Panc1 (cell line): ENCODE measurements around the gene SPIN2B. TPM values are rescaled to one million over a fixed set of nuclear protein-coding genes. Genes with fewer than 3 reads are reported as not detected.
"Not testable (repeated sequence)": the region's sequence is repeated elsewhere in the genome, so short reads cannot be mapped to it uniquely, and the experiment has no call there.

Experiments
- ATAC-seq: fragments of 200-7000 bp; cut with Tn5 transposase; 2 replicates; pipeline ENCODE4 v1.9.1; 2020; ENCODE audit warnings: mild to moderate bottlenecking, moderate library complexity
- BruUV-seq: library from RNA; stranded (reverse); fragments of 400-500 nt; replicated peaks from 2 replicates; lab custom pipeline; 2021; lab: Mats Ljungman, UMichigan
- CTCF ChIA-PET: fragments of 300-600 bp; sonication (Branson Sonifier 250); formaldehyde crosslinking; loops from one replicate; lab custom pipeline; 2022; ENCODE audit warnings: antibody characterized with exemption; lab: Charles Lee
- POLR2A ChIA-PET: fragments of 300-600 bp; sonication (Branson Sonifier 250); formaldehyde crosslinking; loops from one replicate; lab custom pipeline; 2022; ENCODE audit warnings: antibody characterized with exemption; lab: Charles Lee
- DNase-seq: peaks from one replicate; pipeline ENCODE4 v3.0.0-alpha.2; 2010; ENCODE audit warnings: low read depth, low spot score
- H3K27ac ChIP-seq: 2 replicates; pipeline ENCODE4 v1.5.1; 2011; ENCODE audit warnings: mild to moderate bottlenecking, low read length, inconsistent platforms
- H3K27me3 ChIP-seq: fragments of 200-500 bp; sonication (Bioruptor generic); 2 replicates; pipeline ENCODE4 v1.6.0; 2014; ENCODE audit warnings: low read length, inconsistent platforms; ENCODE audit not compliant: control insufficient read depth, insufficient read depth
- H3K36me3 ChIP-seq: fragments of 200-500 bp; sonication (Bioruptor generic); 2 replicates; pipeline ENCODE4 v1.5.1; 2014; ENCODE audit warnings: inconsistent platforms, mild to moderate bottlenecking, low read length, moderate library complexity; ENCODE audit not compliant: control insufficient read depth, insufficient read depth
- H3K4me1 ChIP-seq: 2 replicates; pipeline ENCODE4 v1.5.1; 2011; ENCODE audit warnings: inconsistent platforms, mild to moderate bottlenecking, low read length, moderate library complexity; ENCODE audit not compliant: control insufficient read depth, insufficient read depth
- H3K4me3 ChIP-seq, 2 experiments: 2 replicates each; pipeline ENCODE4 v1.5.1; 2011 to 2012; ENCODE audit warnings: low read depth in 2 of 2, low read length in 2 of 2, mild to moderate bottlenecking in 2 of 2, inconsistent platforms in 1 of 2, moderate library complexity in 1 of 2
- H3K9me3 ChIP-seq: fragments of 200-500 bp; sonication (Bioruptor generic); 2 replicates; pipeline ENCODE4 v1.5.1; 2014; ENCODE audit warnings: low read depth, mild to moderate bottlenecking, inconsistent platforms, low read length, moderate library complexity; ENCODE audit not compliant: control insufficient read depth, insufficient read depth
- CTCF ChIP-seq: fragments of 450-650 bp; IDR thresholded peaks from 2 replicates; pipeline ENCODE4 v1.5.1; 2017; ENCODE audit warnings: mild to moderate bottlenecking
- POLR2AphosphoS5 ChIP-seq: IDR thresholded peaks from 2 replicates; pipeline ENCODE4 v1.6.1; 2012; ENCODE audit warnings: mild to moderate bottlenecking, low read depth, low read length, moderate library complexity
- SIN3A ChIP-seq: IDR thresholded peaks from 2 replicates; pipeline ENCODE4 v1.6.1; 2012; ENCODE audit warnings: low read depth, mild to moderate bottlenecking, low read length, moderate library complexity, borderline replicate concordance; ENCODE audit not compliant: insufficient read depth
- TCF7L2 ChIP-seq: IDR thresholded peaks from 2 replicates; pipeline ENCODE4 v1.6.1; 2011; ENCODE audit warnings: mild to moderate bottlenecking, low read depth, low read length, inconsistent platforms
- in situ Hi-C: cut with HindIII; loops from 2 replicates; pipeline ENCODE4 v1.10.0; 2016; ENCODE audit warnings: low sequenced_read_pairs, low pct_unique_long_range_greater_than_20kb
- intact Hi-C: fragments of 100-400 bp; cut with micrococcal nuclease; formaldehyde crosslinking; loops from one replicate; pipeline ENCODE4 v1.10.0; 2022; ENCODE audit not compliant: unreplicated experiment
- total RNA-seq: library from RNA; stranded (reverse); gene quantifications from one replicate; pipeline ENCODE4 v1.2.1, GENCODE V29; 2021; ENCODE audit not compliant: unreplicated experiment
- TF ChIP-seq, protein P1 (sequence below), 2 experiments: IDR thresholded peaks; 2 replicates each; pipeline ENCODE4 v1.6.1; 2011 to 2012; ENCODE audit warnings: low read depth in 2 of 2, control low read depth in 1 of 2, low read length in 1 of 2, mild to moderate bottlenecking in 1 of 2, moderate library complexity in 1 of 2; ENCODE audit not compliant: insufficient read depth in 1 of 2

Gene SPIN2B
- total RNA-seq, 1 experiment from 2014 or later: 8.3 TPM

DNA sequence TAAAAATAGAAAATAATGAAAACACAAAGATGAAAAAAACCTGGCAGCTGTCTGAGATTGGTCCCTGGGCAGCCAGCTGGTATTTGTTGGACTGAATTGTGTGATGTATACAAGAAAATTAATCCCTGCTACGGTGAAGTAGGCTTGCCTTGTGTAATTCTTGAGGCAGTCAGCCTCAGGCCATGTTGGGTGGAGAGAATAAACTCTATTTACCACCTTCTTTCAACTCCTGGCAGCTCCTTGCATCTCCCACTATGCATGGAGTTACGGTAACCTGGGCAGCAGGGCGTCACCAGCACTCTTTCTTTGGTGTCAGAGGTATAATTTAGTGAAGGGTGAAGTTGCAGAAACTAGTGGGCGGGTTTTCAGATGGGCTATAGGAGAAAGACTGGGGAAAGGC, 12.4 kb upstream of the SPIN2B start:
- intact Hi-C loops (no loop called here), in situ Hi-C loops (no loop called here)
- H3K9me3 ChIP-seq: no peaks in the 10 kb centered on the region
- no peaks in the 10 kb centered on the region for H3K27me3 ChIP-seq
- H3K36me3 ChIP-seq: no peaks in the 10 kb centered on the region; the same call in 1 of the 2 replicates
- no peak for ATAC-seq
- BruUV-seq: no TSS peak
- TF ChIP-seq, protein P1, sequence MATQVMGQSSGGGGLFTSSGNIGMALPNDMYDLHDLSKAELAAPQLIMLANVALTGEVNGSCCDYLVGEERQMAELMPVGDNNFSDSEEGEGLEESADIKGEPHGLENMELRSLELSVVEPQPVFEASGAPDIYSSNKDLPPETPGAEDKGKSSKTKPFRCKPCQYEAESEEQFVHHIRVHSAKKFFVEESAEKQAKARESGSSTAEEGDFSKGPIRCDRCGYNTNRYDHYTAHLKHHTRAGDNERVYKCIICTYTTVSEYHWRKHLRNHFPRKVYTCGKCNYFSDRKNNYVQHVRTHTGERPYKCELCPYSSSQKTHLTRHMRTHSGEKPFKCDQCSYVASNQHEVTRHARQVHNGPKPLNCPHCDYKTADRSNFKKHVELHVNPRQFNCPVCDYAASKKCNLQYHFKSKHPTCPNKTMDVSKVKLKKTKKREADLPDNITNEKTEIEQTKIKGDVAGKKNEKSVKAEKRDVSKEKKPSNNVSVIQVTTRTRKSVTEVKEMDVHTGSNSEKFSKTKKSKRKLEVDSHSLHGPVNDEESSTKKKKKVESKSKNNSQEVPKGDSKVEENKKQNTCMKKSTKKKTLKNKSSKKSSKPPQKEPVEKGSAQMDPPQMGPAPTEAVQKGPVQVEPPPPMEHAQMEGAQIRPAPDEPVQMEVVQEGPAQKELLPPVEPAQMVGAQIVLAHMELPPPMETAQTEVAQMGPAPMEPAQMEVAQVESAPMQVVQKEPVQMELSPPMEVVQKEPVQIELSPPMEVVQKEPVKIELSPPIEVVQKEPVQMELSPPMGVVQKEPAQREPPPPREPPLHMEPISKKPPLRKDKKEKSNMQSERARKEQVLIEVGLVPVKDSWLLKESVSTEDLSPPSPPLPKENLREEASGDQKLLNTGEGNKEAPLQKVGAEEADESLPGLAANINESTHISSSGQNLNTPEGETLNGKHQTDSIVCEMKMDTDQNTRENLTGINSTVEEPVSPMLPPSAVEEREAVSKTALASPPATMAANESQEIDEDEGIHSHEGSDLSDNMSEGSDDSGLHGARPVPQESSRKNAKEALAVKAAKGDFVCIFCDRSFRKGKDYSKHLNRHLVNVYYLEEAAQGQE (IDR thresholded peaks at IDR 0.05; ENCODE audit: insufficient read depth in 1 of 2, low read depth in 2 of 2, low read length in 1 of 2): no peak
- TF ChIP-seq TCF7L2: no peak
- TF ChIP-seq CTCF: no peak
- TF ChIP-seq SIN3A: no peak
- TF ChIP-seq POLR2AphosphoS5: no peak
- no peak overlapping the region for H3K27ac ChIP-seq
- CTCF ChIA-PET: no interaction called here
- no peak overlapping the region for H3K4me3 ChIP-seq
- no peaks in the 10 kb centered on the region for H3K4me1 ChIP-seq
- POLR2A ChIA-PET: no interaction called here
- no peak for DNase-seq

GRCh38 chrX:57133284-57133683, 11.9 kb upstream of the SPIN2B start:
- H3K4me1 ChIP-seq, intact Hi-C loops, POLR2A ChIA-PET, ATAC-seq, CTCF ChIA-PET, H3K4me3 ChIP-seq, DNase-seq, H3K36me3 ChIP-seq, H3K9me3 ChIP-seq, BruUV-seq, H3K27me3 ChIP-seq, H3K27ac ChIP-seq, in situ Hi-C loops: not testable (repeated sequence)

DNA sequence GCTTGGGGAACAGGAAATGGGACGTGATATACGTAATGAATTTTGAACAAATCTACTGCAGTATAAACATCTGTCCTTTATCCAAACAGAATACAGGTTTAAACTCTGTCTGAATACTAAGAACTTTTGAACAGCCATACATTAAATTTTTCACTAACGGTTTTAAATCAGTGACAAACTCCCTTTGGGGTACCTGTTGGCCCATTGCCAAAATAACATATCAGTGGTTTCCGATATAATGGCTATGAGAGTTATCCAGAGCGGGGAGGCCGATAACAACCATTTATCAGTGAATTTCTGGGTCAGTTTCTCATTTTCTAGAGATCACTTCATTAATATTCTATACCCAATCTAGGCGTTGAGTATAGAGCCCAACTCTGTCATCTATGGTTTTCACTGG, 10.7 kb upstream of the SPIN2B start:
- no peaks in the 10 kb centered on the region for H3K9me3 ChIP-seq
- no peak overlapping the region for H3K27ac ChIP-seq
- intact Hi-C loops: no loop called here
- no TSS peak for BruUV-seq
- ChIA-PET POLR2A (no interaction called here), CTCF (no interaction called here)
- H3K4me1 ChIP-seq: no peaks in the 10 kb centered on the region
- no peaks in the 10 kb centered on the region; the same call in 1 of the 2 replicates for H3K36me3 ChIP-seq
- DNase-seq: no peak
- no peaks in the 10 kb centered on the region for H3K27me3 ChIP-seq
- no peak overlapping the region for H3K4me3 ChIP-seq
- TF ChIP-seq, protein P1 (IDR thresholded peaks at IDR 0.05; ENCODE audit: insufficient read depth in 1 of 2, low read depth in 2 of 2, low read length in 1 of 2): no peak
- TF ChIP-seq SIN3A (no peak), TCF7L2 (no peak), CTCF (no peak), POLR2AphosphoS5 (no peak)
- in situ Hi-C loops: no loop called here
- ATAC-seq: no peak
